K562 (cell line): ENCODE data around the gene TMEM117. TPM values are rescaled to one million over a fixed set of nuclear protein-coding genes. Genes with fewer than 3 reads are reported as not detected.

Experiments
- ATAC-seq: fragments of 200-7000 bp; cut with Tn5 transposase; 3 replicates; pipeline ENCODE4 v1.9.1; 2020; ENCODE audit warnings: moderate library complexity
- BruUV-seq: library from RNA; stranded (reverse); fragments of 400-500 nt; replicated peaks from 2 replicates; lab custom pipeline; 2021; lab: Mats Ljungman, UMichigan
- CTCF ChIA-PET: fragments of 300-600 bp; formaldehyde crosslinking; extraction: SDS; loops from one replicate; lab custom pipeline; 2021; ENCODE audit warnings: low intra/inter-chr PET ratio; lab: Yijun Ruan, JAX
- POLR2A ChIA-PET: fragments of 300-600, 350-650 bp; sonication (Branson Sonifier 250); formaldehyde crosslinking; extraction: SDS; loops from one replicate; lab custom pipeline; 2021; ENCODE audit warnings: antibody characterized with exemption, inconsistent platforms; lab: Yijun Ruan, JAX
- DNase-seq, 4 experiments: peaks; one replicate each; pipeline versions ENCODE4 v3.0.0 to v3.0.0-alpha.2; 2011 to 2018; ENCODE audit warnings: low spot score in 3 of 4, mixed read lengths in 3 of 4; ENCODE audit errors: extremely low read depth in 1 of 4
- FAIRE-seq: peaks from 2 replicates; lab custom pipeline; 2011; peaks lifted over from hg19 to GRCh38; lab: Jason Lieb, UNC
- H2AFZ ChIP-seq: 2 replicates; pipeline ENCODE4 v1.6.0; 2011; ENCODE audit warnings: low read depth, low read length, control low read depth, inconsistent platforms
- H3K27ac ChIP-seq: fragments of 200-600 bp; 3 replicates; pipeline ENCODE4 v1.8.0; 2011; ENCODE audit warnings: low read depth, mild to moderate bottlenecking, control low read depth, inconsistent platforms, low read length, moderate library complexity, mixed read lengths; ENCODE audit errors: extremely low read depth
- H3K27me3 ChIP-seq, 2 experiments: fragments of 300-600 bp in 1 of 2; 2 replicates in 1 of 2; 3 replicates in 1 of 2; pipeline versions ENCODE4 v1.6.0 to v1.8.0; 2011; ENCODE audit warnings: inconsistent platforms in 2 of 2, low read length in 2 of 2, mild to moderate bottlenecking in 1 of 2, mixed read lengths in 1 of 2, moderate library complexity in 1 of 2; ENCODE audit not compliant: control insufficient read depth in 2 of 2, insufficient read depth in 2 of 2
- H3K36me3 ChIP-seq: fragments of 300-600 bp; 3 replicates; pipeline ENCODE4 v1.8.0; 2011; ENCODE audit warnings: mild to moderate bottlenecking, low read length, inconsistent platforms; ENCODE audit not compliant: control insufficient read depth, insufficient read depth
- H3K4me1 ChIP-seq, 2 experiments: fragments of 200-600 bp in 1 of 2; replicated peaks in 1 of 2; 2 replicates in 1 of 2; 3 replicates in 1 of 2; pipeline versions ENCODE4 v1.5.1 to v1.8.0; 2011; ENCODE audit warnings: inconsistent platforms in 2 of 2, low read length in 2 of 2, mild to moderate bottlenecking in 1 of 2, mixed read lengths in 1 of 2, moderate library complexity in 1 of 2; ENCODE audit not compliant: control insufficient read depth in 2 of 2, insufficient read depth in 2 of 2
- H3K4me2 ChIP-seq: 2 replicates; pipeline ENCODE4 v1.6.1; 2011; ENCODE audit warnings: low read length, control low read depth, inconsistent platforms, mixed read lengths; ENCODE audit not compliant: insufficient read depth
- H3K4me3 ChIP-seq: fragments of 200-600 bp; sonication (generic), shearing (Covaris generic); 2 replicates; pipeline ENCODE4 v1.5.1; 2016; ENCODE audit warnings: control low read depth, inconsistent platforms
- H3K79me2 ChIP-seq: fragments of 200-600 bp; 3 replicates; pipeline ENCODE4 v1.8.0; 2011; ENCODE audit warnings: low read length, inconsistent platforms; ENCODE audit not compliant: control insufficient read depth, insufficient read depth
- H3K9ac ChIP-seq, 2 experiments: 2 replicates each; pipeline versions ENCODE4 v1.6.0 to v1.6.1; 2011; ENCODE audit warnings: low read depth in 2 of 2, low read length in 2 of 2, control low read depth in 1 of 2, inconsistent platforms in 1 of 2, mild to moderate bottlenecking in 1 of 2, mixed read lengths in 1 of 2; ENCODE audit not compliant: insufficient read depth in 1 of 2
- H3K9me1 ChIP-seq: one replicate; pipeline ENCODE4 v1.6.0; 2011; ENCODE audit warnings: inconsistent platforms, mild to moderate bottlenecking, low read length, moderate library complexity; ENCODE audit not compliant: control insufficient read depth, insufficient read depth
- H3K9me3 ChIP-seq: replicated peaks from 2 replicates; pipeline ENCODE4 v1.5.1; 2011; ENCODE audit warnings: low read depth, low read length, inconsistent platforms; ENCODE audit not compliant: control insufficient read depth, insufficient read depth
- H4K20me1 ChIP-seq: replicated peaks from 2 replicates; pipeline ENCODE4 v1.6.1; 2011; ENCODE audit warnings: low read length, inconsistent platforms, mixed read lengths; ENCODE audit not compliant: control insufficient read depth, insufficient read depth
- DACH1 ChIP-seq: fragments of 450-650 bp; IDR thresholded peaks from 2 replicates; pipeline ENCODE4 v1.6.1; 2018; ENCODE audit not compliant: partially characterized antibody
- HNRNPUL1 ChIP-seq: fragments of 200-400 bp; formaldehyde crosslinking; IDR thresholded peaks from 2 replicates; pipeline ENCODE4 v1.6.1; 2017; ENCODE audit warnings: low read length
- RBM39 ChIP-seq: fragments of 200-400 bp; formaldehyde crosslinking; optimal IDR thresholded peaks from 2 replicates; pipeline ENCODE3; 2018; ENCODE audit warnings: low read depth, low read length
- STAG1 ChIP-seq: sonication (generic); formaldehyde crosslinking; IDR thresholded peaks from 2 replicates; pipeline ENCODE4 v1.5.0; 2020; ENCODE audit warnings: missing genetic modification reagents, borderline replicate concordance
- THRB ChIP-seq: fragments of 450-650 bp; formaldehyde crosslinking; conservative IDR thresholded peaks from 2 replicates; pipeline ENCODE4 v1.4.0; 2022; ENCODE audit warnings: mild to moderate bottlenecking, missing genetic modification characterization
- ZC3H8 ChIP-seq: fragments of 450-650 bp; IDR thresholded peaks from 2 replicates; pipeline ENCODE4 v1.6.1; 2017
- ZNF239 ChIP-seq: fragments of 250-450 bp; sonication (Bioruptor Pico); IDR thresholded peaks from 2 replicates; pipeline ENCODE4 v1.4.0; 2020; ENCODE audit warnings: mild to moderate bottlenecking
- ZNF830 ChIP-seq: fragments of 250-450 bp; sonication (Bioruptor Pico); IDR thresholded peaks from 2 replicates; pipeline ENCODE4 v1.5.0; 2021; ENCODE audit warnings: mild to moderate bottlenecking
- WGBS: fragments of 100-300 bp; shearing (Covaris generic); methylation state at CpG from one replicate; pipeline ENCODE4 v1.1.6; 2016; ENCODE audit warnings: low coverage, mixed read lengths; ENCODE audit not compliant: insufficient coverage; ENCODE audit errors: missing lambda C conversion rate; 5-methylcytosine and 5-hydroxymethylcytosine counted together
- in situ Hi-C: fragments of 300-500 bp; cut with MboI; formaldehyde crosslinking; loops from 4 replicates; pipeline ENCODE4 v1.15.0; 2018; ENCODE audit warnings: inconsistent platforms, mixed read lengths
- intact Hi-C: fragments of 100-400 bp; cut with micrococcal nuclease; formaldehyde crosslinking; loops from 2 replicates; pipeline ENCODE4 v1.14.2; 2022
- polyA plus RNA-seq, 8 experiments: library from polyadenylated mRNA; depleted of rRNA in 4 of 8; stranded (reverse) in 5 of 8; unstranded in 3 of 8; fragments of >200 nt; fragmentation: Nextera tagmentation in 2 of 8; fragmentation: Illumina TruSeq in 1 of 8; extraction: Ambion mirVana in 2 of 8; extraction: Trizol in 1 of 8; gene quantifications; 2 replicates each; pipeline versions ENCODE4 v1.2.1 to v1.2.3, GENCODE V29; 2011 to 2014; ENCODE audit warnings: inconsistent platforms in 1 of 8, missing spikeins in 1 of 8
- total RNA-seq, 7 experiments: library from RNA; depleted of rRNA in 6 of 7; stranded (reverse); fragments of >200 nt in 6 of 7; fragmentation: Illumina TruSeq in 2 of 7; extraction: Trizol in 2 of 7; gene quantifications; 2 replicates each; pipeline versions ENCODE4 v1.2.1 to v1.2.3, GENCODE V29; 2011 to 2021; ENCODE audit warnings: low replicate concordance in 1 of 7
- TF ChIP-seq, protein P1 (sequence below), 2 experiments: fragments of 450-650 bp; IDR thresholded peaks; 2 replicates each; pipeline ENCODE4 v1.6.1; 2018; ENCODE audit warnings: mild to moderate bottlenecking in 2 of 2, low read depth in 1 of 2; ENCODE audit not compliant: partially characterized antibody in 2 of 2
- TF ChIP-seq, protein P2 (sequence below), 2 experiments: fragments of 450-650 bp in 1 of 2; sonication (generic) in 1 of 2; formaldehyde crosslinking; conservative IDR thresholded peaks; 2 replicates each; pipeline versions ENCODE4 v1.4.0 to v1.8.1; 2020 to 2022; ENCODE audit warnings: mild to moderate bottlenecking in 1 of 2, missing genetic modification reagents in 1 of 2
- TF ChIP-seq, protein P3 (sequence below): fragments of 250-450 bp; sonication (Bioruptor Pico); IDR thresholded peaks from 2 replicates; pipeline ENCODE4 v1.5.0; 2021; ENCODE audit warnings: mild to moderate bottlenecking, moderate library complexity
- TF ChIP-seq, protein P4 (sequence below): fragments of 250-450 bp; sonication (Bioruptor Pico); IDR thresholded peaks from 2 replicates; pipeline ENCODE4 v1.8.0; 2021; ENCODE audit warnings: borderline replicate concordance, mild to moderate bottlenecking, moderate library complexity; ENCODE audit not compliant: poor library complexity, severe bottlenecking

Gene TMEM117
- total and polyA plus RNA-seq, 9 of the 15 experiments (the other 6 are each of a cell fraction or from before 2014, with no cell fraction given) = 0.31 to 2.8 (median 1.0) TPM

- FAIRE-seq = no peak
- intact Hi-C loops = no loop called here
- WGBS = 0% methylated on average over 3 of the region's 3 CpGs
- TF ChIP-seq THRB (CRISPR knock-in tag) (no peak), ZC3H8 (no peak), DACH1 (no peak), ZNF830 (CRISPR knock-in tag) (no peak), ZNF239 (CRISPR knock-in tag) (no peak), HNRNPUL1 (no peak), RBM39 (no peak), STAG1 (CRISPR knock-in tag) (no peak)
- TF ChIP-seq, protein P1, sequence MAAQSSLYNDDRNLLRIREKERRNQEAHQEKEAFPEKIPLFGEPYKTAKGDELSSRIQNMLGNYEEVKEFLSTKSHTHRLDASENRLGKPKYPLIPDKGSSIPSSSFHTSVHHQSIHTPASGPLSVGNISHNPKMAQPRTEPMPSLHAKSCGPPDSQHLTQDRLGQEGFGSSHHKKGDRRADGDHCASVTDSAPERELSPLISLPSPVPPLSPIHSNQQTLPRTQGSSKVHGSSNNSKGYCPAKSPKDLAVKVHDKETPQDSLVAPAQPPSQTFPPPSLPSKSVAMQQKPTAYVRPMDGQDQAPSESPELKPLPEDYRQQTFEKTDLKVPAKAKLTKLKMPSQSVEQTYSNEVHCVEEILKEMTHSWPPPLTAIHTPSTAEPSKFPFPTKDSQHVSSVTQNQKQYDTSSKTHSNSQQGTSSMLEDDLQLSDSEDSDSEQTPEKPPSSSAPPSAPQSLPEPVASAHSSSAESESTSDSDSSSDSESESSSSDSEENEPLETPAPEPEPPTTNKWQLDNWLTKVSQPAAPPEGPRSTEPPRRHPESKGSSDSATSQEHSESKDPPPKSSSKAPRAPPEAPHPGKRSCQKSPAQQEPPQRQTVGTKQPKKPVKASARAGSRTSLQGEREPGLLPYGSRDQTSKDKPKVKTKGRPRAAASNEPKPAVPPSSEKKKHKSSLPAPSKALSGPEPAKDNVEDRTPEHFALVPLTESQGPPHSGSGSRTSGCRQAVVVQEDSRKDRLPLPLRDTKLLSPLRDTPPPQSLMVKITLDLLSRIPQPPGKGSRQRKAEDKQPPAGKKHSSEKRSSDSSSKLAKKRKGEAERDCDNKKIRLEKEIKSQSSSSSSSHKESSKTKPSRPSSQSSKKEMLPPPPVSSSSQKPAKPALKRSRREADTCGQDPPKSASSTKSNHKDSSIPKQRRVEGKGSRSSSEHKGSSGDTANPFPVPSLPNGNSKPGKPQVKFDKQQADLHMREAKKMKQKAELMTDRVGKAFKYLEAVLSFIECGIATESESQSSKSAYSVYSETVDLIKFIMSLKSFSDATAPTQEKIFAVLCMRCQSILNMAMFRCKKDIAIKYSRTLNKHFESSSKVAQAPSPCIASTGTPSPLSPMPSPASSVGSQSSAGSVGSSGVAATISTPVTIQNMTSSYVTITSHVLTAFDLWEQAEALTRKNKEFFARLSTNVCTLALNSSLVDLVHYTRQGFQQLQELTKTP (IDR thresholded peaks at IDR 0.05; ENCODE audit: low read depth in 1 of 2, partially characterized antibody in 2 of 2) = no peak
- TF ChIP-seq, protein P2, sequence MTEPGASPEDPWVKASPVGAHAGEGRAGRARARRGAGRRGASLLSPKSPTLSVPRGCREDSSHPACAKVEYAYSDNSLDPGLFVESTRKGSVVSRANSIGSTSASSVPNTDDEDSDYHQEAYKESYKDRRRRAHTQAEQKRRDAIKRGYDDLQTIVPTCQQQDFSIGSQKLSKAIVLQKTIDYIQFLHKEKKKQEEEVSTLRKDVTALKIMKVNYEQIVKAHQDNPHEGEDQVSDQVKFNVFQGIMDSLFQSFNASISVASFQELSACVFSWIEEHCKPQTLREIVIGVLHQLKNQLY (CRISPR knock-in tag; conservative IDR thresholded peaks at IDR 0.05) = no peak
- TF ChIP-seq, protein P3, sequence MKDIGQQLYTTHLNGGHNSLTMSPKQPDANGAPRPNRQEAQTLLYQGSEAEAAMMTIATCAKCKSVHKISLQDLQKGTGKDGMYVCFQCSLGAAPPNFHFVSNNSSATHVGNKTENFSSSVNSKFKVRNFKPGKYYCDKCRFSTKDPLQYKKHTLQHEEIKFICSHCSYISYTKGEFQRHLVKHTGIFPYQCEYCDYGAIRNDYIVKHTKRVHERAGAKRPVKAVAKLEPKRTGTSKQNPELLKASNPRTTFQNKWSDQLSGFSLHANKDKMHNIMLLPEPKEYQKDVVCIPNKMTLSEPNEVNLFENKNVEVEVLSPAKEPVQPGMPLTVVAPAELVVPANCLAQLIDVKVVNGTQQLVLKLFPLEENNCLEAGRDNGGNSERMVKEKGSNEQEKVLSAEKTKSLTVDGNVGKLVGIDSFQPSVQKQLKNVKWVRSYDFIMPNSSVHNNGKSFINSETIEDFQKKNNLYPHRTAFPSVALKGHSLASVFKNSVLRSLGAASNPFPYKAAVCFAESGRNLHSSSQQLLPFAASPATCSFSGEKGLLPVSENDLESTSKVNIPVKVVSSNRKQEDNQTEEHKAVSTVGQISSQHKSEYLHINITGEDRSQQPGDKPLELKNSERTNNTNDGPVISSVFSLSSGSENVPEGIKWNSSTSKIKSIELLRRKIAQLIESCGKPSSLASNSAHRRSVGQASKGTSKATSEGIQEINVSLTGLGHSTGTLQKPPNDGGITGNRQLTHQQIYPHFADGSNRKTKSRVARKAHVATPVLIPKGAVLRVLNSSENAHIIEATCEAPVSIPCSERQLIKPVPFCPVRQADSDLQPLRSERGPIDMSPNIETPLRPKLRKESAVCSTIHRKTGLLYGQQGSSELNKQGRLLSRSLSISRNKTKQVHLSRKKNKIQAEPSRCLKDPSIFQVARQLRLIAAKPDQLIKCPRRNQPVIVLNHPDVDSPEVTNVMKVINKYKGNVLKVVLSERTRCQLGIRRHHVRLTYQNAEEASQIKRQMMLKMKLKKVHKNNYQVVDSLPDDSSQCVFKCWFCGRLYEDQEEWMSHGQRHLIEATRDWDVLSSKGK (CRISPR knock-in tag) = no peak
- TF ChIP-seq, protein P4, sequence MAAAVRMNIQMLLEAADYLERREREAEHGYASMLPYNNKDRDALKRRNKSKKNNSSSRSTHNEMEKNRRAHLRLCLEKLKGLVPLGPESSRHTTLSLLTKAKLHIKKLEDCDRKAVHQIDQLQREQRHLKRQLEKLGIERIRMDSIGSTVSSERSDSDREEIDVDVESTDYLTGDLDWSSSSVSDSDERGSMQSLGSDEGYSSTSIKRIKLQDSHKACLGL (CRISPR knock-in tag) = no peak
Observed at GRCh38 chr12:44397631-44398030, 561.8 kb downstream of the TMEM117 start.

More at GRCh38 chr12:44397631-44398030, 561.8 kb downstream of the TMEM117 start:
- Histone ChIP-seq H2AFZ (no peak overlapping the region), H3K9ac (no peak overlapping the region), H3K9me3 (0 out of 2 replicates have a peak, but pooled peaks cover 2% of the 10 kb centered on the region), H3K27me3 (no peaks in the 10 kb centered on the region), H3K36me3 (no peaks in the 10 kb centered on the region), H3K4me1 (no peaks in the 10 kb centered on the region), H3K4me3 (no peak overlapping the region), H3K79me2 (no peaks in the 10 kb centered on the region), H3K4me2 (no peak overlapping the region), H3K9me1 (no peaks in the 10 kb centered on the region), H4K20me1 (no peaks in the 10 kb centered on the region), H3K27ac (no peak overlapping the region)
- ChIA-PET POLR2A (no interaction called here), CTCF (no interaction called here)
- in situ Hi-C loops = no loop called here
- DNase-seq (no peak), ATAC-seq (no peak)
- no TSS peak for BruUV-seq
